Psoas muscle (tissue), 8 donors: ENCODE results near the gene HOXD8. TPM values are rescaled to one million over a fixed set of nuclear protein-coding genes. Genes with fewer than 3 reads are reported as not detected.
A peak's percentile ranks its signal among the peaks of the same experiment; 100 is the strongest.

ENCODE experiments used
- ATAC-seq, 4 donors: fragments of 200-7000 bp; cut with Tn5 transposase; one replicate each; pipeline ENCODE4 v1.9.1; 2020; ENCODE audit warnings: moderate library complexity in 3 of 4, mild to moderate bottlenecking in 2 of 4
- DNase-seq, 2 donors: peaks; one replicate each; pipeline ENCODE4 v3.0.0-alpha.2; 2020
- H3K27ac ChIP-seq: fragments of 200-600 bp; one replicate; pipeline ENCODE4 v1.8.0; 2022
- H3K27me3 ChIP-seq, 3 donors: fragments of 200-600 bp in 1 of 3; one replicate each; pipeline versions ENCODE4 v1.6.1 to v1.8.0; 2013 to 2022; ENCODE audit warnings: low read length in 2 of 3, mild to moderate bottlenecking in 2 of 3, moderate library complexity in 1 of 3; ENCODE audit not compliant: insufficient read depth in 3 of 3
- H3K36me3 ChIP-seq, 2 donors: fragments of 200-600 bp in 1 of 2; one replicate each; pipeline versions ENCODE4 v1.6.1 to v1.8.0; 2013 to 2022; ENCODE audit warnings: low read depth in 1 of 2, mild to moderate bottlenecking in 1 of 2, moderate library complexity in 1 of 2; ENCODE audit not compliant: insufficient read depth in 1 of 2
- H3K4me1 ChIP-seq: fragments of 200-600 bp; one replicate; pipeline ENCODE4 v1.8.0; 2022
- H3K4me3 ChIP-seq: fragments of 200-600 bp; one replicate; pipeline ENCODE4 v1.8.0; 2022; ENCODE audit warnings: mild to moderate bottlenecking
- H3K9me3 ChIP-seq: fragments of 200-600 bp; one replicate; pipeline ENCODE4 v1.8.0; 2022
- CTCF ChIP-seq: fragments of 200-600 bp; IDR thresholded peaks from one replicate; pipeline ENCODE4 v1.8.0; 2022; ENCODE audit warnings: antibody characterized with exemption
- WGBS, 3 donors: extraction: QIAGEN DNeasy Blood & Tissue Kit; methylation state at CpG; one replicate each; pipeline versions ENCODE4 v1.1.6 to v1.1.7; 2013; 5-methylcytosine and 5-hydroxymethylcytosine counted together
- intact Hi-C, 2 donors: fragments of 100-400 bp; cut with DNase I; formaldehyde crosslinking; loops; one replicate each; pipeline versions ENCODE4 v1.11.0 to v1.14.2; 2022
- polyA plus RNA-seq, 3 donors: library from polyadenylated mRNA; stranded (reverse); fragments of 200-250 nt; gene quantifications; one replicate each; pipeline ENCODE4 v1.2.3, GENCODE V29; 2013
- total RNA-seq, 4 donors: library from RNA; stranded (reverse); fragmentation: NEBNext Ultra II Directional in 2 of 4; extraction: Animal tissue kit (Norgen Biotek cat#: 25700) in 2 of 4; gene quantifications; one replicate each; pipeline versions ENCODE4 v1.2.1 to v1.2.4, GENCODE V29; 2021 to 2023
- donor health status: healthy with polysubstance abuse.
- donor health status: DM: no; HTN: no; CAD: no; lungs with moderate emphysema.
- donor health status: Bipolar disorder and iron deficiency.
- donor health status: healthy.
- donor health status: DM: yes; HTN: yes; CAD: no.
- donor health status: DM: no; HTN: no; CAD: no.
- donor health status: DM: no; HTN: no; CAD: no.
- donor health status: DM: yes; HTN: yes; CAD: no.

The HOXD8 gene
- total and polyA plus RNA-seq, 7 donors, result 3.3 to 52.5 (median 12.9) TPM

GRCh38 chr2:176096986-176097819 lies 32.3 kb upstream of the HOXD8 start:
- peak; percentile 58 to 79 for DNase-seq
- Histone ChIP-seq H3K4me3 (peak overlapping the region; percentile 61), H3K9me3 (no peaks in the 10 kb centered on the region), H3K27me3 (peaks cover 3 to 100% (median 76%) of the 10 kb centered on the region in 3 donors), H3K27ac (no peak overlapping the region), H3K4me1 (peaks cover 23% of the 10 kb centered on the region), H3K36me3 (no peaks in the 10 kb centered on the region)
- peak; percentile 88 to 95 (median 91) for ATAC-seq
- TF ChIP-seq CTCF, result peak; percentile 83
- intact Hi-C loops, result loop anchor here (5.0 to 10.0 kb wide), 2 partner anchors 842 to 845 kb away; no protein-coding TSS in a partner anchor
- 2% methylated on average over 36 to 45 of the region's 45 CpGs for WGBS, 3 donors

GRCh38 chr2:176097820-176098365 lies 31.6 kb upstream of the HOXD8 start:
- peak overlapping the region; percentile 61 for H3K4me3 ChIP-seq
- intact Hi-C loops, result loop anchor here (5.0 to 10.0 kb wide), 2 partner anchors 843 to 846 kb away; no protein-coding TSS in a partner anchor
- H3K27me3 ChIP-seq, result peaks cover 3 to 100% (median 72%) of the 10 kb centered on the region in 3 donors
- H3K9me3 ChIP-seq, result no peaks in the 10 kb centered on the region
- no peak overlapping the region for H3K27ac ChIP-seq
- peaks cover 23% of the 10 kb centered on the region for H3K4me1 ChIP-seq
- TF ChIP-seq CTCF, result no peak
- ATAC-seq (no peak), DNase-seq (no peak)
- WGBS, 3 donors, result 2 to 4% (median 3%) methylated on average over 18 of the region's 18 CpGs
- H3K36me3 ChIP-seq, result no peaks in the 10 kb centered on the region

- intact Hi-C loops, result loop anchor here (5.0 to 10.0 kb wide), 2 partner anchors 844 to 846 kb away; no protein-coding TSS in a partner anchor
Observed at GRCh38 chr2:176098366-176099158, 30.9 kb upstream of the HOXD8 start.

More at GRCh38 chr2:176098366-176099158, 30.9 kb upstream of the HOXD8 start:
- no peak for DNase-seq
- H3K27ac ChIP-seq, result no peak overlapping the region
- peaks cover 5 to 100% (median 66%) of the 10 kb centered on the region in 3 donors for H3K27me3 ChIP-seq
- no peak for TF ChIP-seq CTCF
- WGBS, 3 donors, result 4 to 7% (median 6%) methylated on average over 35 of the region's 35 CpGs
- no peak overlapping the region for H3K4me3 ChIP-seq
- peaks cover 18% of the 10 kb centered on the region for H3K4me1 ChIP-seq
- peak in 3 of 4 donors; percentile 5 to 14 (median 6) for ATAC-seq
- H3K9me3 ChIP-seq, result no peaks in the 10 kb centered on the region
- H3K36me3 ChIP-seq, result no peaks in the 10 kb centered on the region
